ENCODE measurements around the gene NLGN4Y.

The NLGN4Y gene

GRCh38 chrY:14634954-14635353 lies 110.6 kb downstream of the NLGN4Y start:
- TF ChIP-seq POLR2AphosphoS5 (IDR thresholded peaks at IDR 0.05; ENCODE audit: low read depth, low read length) (no peak), TAF1 (IDR thresholded peaks at IDR 0.05; ENCODE audit: borderline replicate concordance, insufficient read depth, low read length) (no peak), SIN3A (IDR thresholded peaks at IDR 0.05; ENCODE audit: borderline replicate concordance, insufficient read depth, low read length) (no peak), FOXP2 (optimal IDR thresholded peaks at IDR 0.05; ENCODE audit: borderline replicate concordance, extremely low read depth, extremely low read length, insufficient read depth) (no peak)
- TF ChIP-seq, protein P1, sequence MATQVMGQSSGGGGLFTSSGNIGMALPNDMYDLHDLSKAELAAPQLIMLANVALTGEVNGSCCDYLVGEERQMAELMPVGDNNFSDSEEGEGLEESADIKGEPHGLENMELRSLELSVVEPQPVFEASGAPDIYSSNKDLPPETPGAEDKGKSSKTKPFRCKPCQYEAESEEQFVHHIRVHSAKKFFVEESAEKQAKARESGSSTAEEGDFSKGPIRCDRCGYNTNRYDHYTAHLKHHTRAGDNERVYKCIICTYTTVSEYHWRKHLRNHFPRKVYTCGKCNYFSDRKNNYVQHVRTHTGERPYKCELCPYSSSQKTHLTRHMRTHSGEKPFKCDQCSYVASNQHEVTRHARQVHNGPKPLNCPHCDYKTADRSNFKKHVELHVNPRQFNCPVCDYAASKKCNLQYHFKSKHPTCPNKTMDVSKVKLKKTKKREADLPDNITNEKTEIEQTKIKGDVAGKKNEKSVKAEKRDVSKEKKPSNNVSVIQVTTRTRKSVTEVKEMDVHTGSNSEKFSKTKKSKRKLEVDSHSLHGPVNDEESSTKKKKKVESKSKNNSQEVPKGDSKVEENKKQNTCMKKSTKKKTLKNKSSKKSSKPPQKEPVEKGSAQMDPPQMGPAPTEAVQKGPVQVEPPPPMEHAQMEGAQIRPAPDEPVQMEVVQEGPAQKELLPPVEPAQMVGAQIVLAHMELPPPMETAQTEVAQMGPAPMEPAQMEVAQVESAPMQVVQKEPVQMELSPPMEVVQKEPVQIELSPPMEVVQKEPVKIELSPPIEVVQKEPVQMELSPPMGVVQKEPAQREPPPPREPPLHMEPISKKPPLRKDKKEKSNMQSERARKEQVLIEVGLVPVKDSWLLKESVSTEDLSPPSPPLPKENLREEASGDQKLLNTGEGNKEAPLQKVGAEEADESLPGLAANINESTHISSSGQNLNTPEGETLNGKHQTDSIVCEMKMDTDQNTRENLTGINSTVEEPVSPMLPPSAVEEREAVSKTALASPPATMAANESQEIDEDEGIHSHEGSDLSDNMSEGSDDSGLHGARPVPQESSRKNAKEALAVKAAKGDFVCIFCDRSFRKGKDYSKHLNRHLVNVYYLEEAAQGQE (IDR thresholded peaks at IDR 0.05; ENCODE audit: insufficient read depth in 1 of 2, low read depth in 2 of 2, low read length in 2 of 2) = no peak

DNA sequence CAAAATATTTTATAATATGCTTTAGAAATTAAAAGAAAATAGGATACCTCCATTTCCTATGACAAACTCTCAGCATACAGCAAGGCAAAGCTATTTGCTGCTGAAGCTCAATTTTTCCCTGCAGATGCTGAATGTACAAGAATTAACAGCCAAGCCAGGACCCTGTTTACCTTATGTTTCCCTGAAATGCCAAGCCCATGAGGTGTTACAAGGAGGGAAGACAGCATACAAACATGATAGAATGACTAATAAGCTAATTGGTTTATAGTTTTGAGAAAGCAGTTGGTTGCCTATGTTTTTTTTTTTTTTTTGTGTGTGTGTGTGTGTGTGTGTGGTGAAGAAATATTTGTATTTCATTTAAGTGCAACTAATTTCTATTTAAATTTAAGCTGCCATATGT lies 113.2 kb downstream of the NLGN4Y start:
- no peak for TF ChIP-seq FOXP2 (optimal IDR thresholded peaks at IDR 0.05; ENCODE audit: borderline replicate concordance, extremely low read depth, extremely low read length, insufficient read depth)
- no peak for TF ChIP-seq TAF1 (IDR thresholded peaks at IDR 0.05; ENCODE audit: borderline replicate concordance, insufficient read depth, low read length)
- no peak for TF ChIP-seq POLR2AphosphoS5 (IDR thresholded peaks at IDR 0.05; ENCODE audit: low read depth, low read length)
- TF ChIP-seq, protein P1 (IDR thresholded peaks at IDR 0.05; ENCODE audit: insufficient read depth in 1 of 2, low read depth in 2 of 2, low read length in 2 of 2) = no peak
- no peak for TF ChIP-seq SIN3A (IDR thresholded peaks at IDR 0.05; ENCODE audit: borderline replicate concordance, insufficient read depth, low read length)

DNA sequence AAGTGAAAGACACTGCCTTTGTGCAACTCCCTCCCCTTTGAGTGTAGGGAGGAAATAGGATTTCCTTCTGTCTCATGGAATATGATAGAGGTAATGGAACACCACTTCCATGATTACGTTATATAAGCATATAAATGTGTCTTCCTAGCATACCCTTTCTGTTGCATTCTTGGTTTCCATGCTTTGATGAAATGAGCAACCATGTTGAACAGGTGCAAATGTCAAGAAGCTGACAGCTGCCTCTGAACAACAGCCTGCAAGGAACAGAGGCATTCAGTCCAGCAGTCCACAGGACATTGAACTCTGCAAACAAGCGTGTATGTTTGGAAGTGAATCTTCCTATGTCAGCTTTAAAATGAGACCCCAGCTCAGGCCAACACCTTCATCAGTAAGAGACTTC lies 117.5 kb downstream of the NLGN4Y start:
- TF ChIP-seq FOXP2 (optimal IDR thresholded peaks at IDR 0.05; ENCODE audit: borderline replicate concordance, extremely low read depth, extremely low read length, insufficient read depth) = no peak
- TF ChIP-seq SIN3A (IDR thresholded peaks at IDR 0.05; ENCODE audit: borderline replicate concordance, insufficient read depth, low read length) = no peak

DNA sequence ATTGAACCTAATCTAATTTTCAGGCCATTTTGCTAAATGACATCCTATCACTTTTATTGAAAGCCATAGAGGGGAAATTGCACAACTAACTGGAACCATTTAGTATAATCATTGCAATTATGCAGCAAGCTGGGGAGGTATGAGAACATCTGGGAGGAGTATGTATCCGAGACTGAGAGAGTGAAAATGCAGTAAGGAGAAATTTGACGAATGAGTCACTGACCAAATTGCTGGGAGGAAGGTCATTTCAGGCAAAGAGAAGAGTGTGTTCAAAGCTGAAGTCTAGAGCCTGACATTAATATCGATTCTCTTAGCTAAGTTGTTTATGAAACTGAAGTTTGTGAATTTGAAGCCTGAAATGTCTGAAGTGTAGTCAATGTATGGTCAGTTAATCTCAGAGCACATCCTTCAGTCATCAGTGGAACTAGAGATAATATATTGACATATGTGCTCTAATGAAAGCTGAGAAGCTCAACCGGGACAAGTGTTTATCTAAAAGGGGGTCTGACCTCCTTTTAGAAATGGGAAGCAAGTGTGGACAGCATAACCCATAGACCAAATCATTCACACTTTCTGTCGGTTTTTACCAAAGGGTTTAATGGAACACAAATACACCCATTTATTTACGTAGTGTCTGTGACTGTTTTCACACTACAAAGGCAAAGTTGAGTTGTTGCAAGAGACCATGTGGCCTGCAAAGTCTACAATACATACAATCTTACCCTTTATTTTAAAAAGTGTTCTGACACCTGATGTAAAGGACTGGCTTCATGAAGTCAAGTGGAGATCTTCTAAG lies 120.0 kb downstream of the NLGN4Y start:
- TF ChIP-seq SIN3A (IDR thresholded peaks at IDR 0.05; ENCODE audit: borderline replicate concordance, insufficient read depth, low read length) (no peak), FOXP2 (optimal IDR thresholded peaks at IDR 0.05; ENCODE audit: borderline replicate concordance, extremely low read depth, extremely low read length, insufficient read depth) (no peak), POLR2AphosphoS5 (IDR thresholded peaks at IDR 0.05; ENCODE audit: low read depth, low read length) (no peak)
- TF ChIP-seq, protein P1 (IDR thresholded peaks at IDR 0.05; ENCODE audit: insufficient read depth in 1 of 2, low read depth in 2 of 2, low read length in 2 of 2) = no peak

GRCh38 chrY:14679181-14679580 lies 154.9 kb downstream of the NLGN4Y start:
- TF ChIP-seq SIN3A (IDR thresholded peaks at IDR 0.05; ENCODE audit: borderline replicate concordance, insufficient read depth, low read length) (no peak), POLR2AphosphoS5 (IDR thresholded peaks at IDR 0.05; ENCODE audit: low read depth, low read length) (no peak), TAF1 (IDR thresholded peaks at IDR 0.05; ENCODE audit: borderline replicate concordance, insufficient read depth, low read length) (no peak)
- TF ChIP-seq, protein P1 (IDR thresholded peaks at IDR 0.05; ENCODE audit: insufficient read depth in 1 of 2, low read depth in 2 of 2, low read length in 2 of 2) = no peak

Data from PFSK-1 (cell line).